Left lung (tissue), 10 donors: Measurements from ENCODE around the gene CDH4. TPM values are rescaled to one million over a fixed set of nuclear protein-coding genes. Genes with fewer than 3 reads are reported as not detected.

ENCODE experiments used
- ATAC-seq: fragments of 200-7000 bp; cut with Tn5 transposase; one replicate; pipeline ENCODE4 v1.9.1; 2020; ENCODE audit warnings: moderate library complexity
- DNase-seq, 4 donors: peaks; one replicate each; pipeline ENCODE4 v3.0.0-alpha.2; 2013 to 2020
- H3K27ac ChIP-seq, 2 donors: fragments of 200-600 bp; sonication (generic) in 1 of 2; one replicate each; pipeline versions ENCODE4 v1.5.0 to v1.8.0; 2020 to 2021
- H3K27me3 ChIP-seq, 2 donors: fragments of 200-600 bp; sonication (generic) in 1 of 2; one replicate each; pipeline versions ENCODE4 v1.5.0 to v1.8.0; 2020 to 2021
- H3K36me3 ChIP-seq, 2 donors: fragments of 200-600 bp; sonication (generic) in 1 of 2; one replicate each; pipeline versions ENCODE4 v1.5.0 to v1.8.0; 2020 to 2021
- H3K4me1 ChIP-seq, 2 donors: fragments of 200-600 bp; one replicate each; pipeline ENCODE4 v1.8.0; 2021
- H3K4me3 ChIP-seq, 2 donors: fragments of 200-600 bp; sonication (generic) in 1 of 2; one replicate each; pipeline versions ENCODE4 v1.5.0 to v1.8.0; 2020 to 2021; ENCODE audit warnings: mild to moderate bottlenecking in 1 of 2
- H3K9me3 ChIP-seq, 2 donors: fragments of 200-600 bp; sonication (generic) in 1 of 2; one replicate each; pipeline versions ENCODE4 v1.5.0 to v1.8.0; 2020 to 2021
- intact Hi-C, 2 donors: fragments of 100-400 bp; cut with DNase I; formaldehyde crosslinking; loops; one replicate each; pipeline versions ENCODE4 v1.11.2 to v1.14.2; 2022
- polyA plus RNA-seq, 6 donors: library from polyadenylated mRNA; unstranded; fragments of 120-200 nt; gene quantifications; one replicate each; pipeline ENCODE4 v1.2.1, GENCODE V29; 2013; ENCODE audit not compliant: insufficient read length in 6 of 6
- total RNA-seq, 2 donors: library from RNA; stranded (reverse); fragmentation: NEBNext Ultra II Directional; extraction: Animal tissue kit (Norgen Biotek cat#: 25700); gene quantifications; one replicate each; pipeline ENCODE4 v1.2.1, GENCODE V29; 2021
- TF ChIP-seq, protein P1 (sequence below), 2 donors: fragments of 200-600 bp; sonication (generic) in 1 of 2; IDR thresholded peaks; one replicate each; pipeline versions ENCODE4 v1.5.0 to v1.8.0; 2021; ENCODE audit warnings: antibody characterized with exemption in 2 of 2
- donor health status: DM: no; HTN: yes; CAD: no.
- donor health status: DM: no; HTN: no; CAD: no.

Gene CDH4
- total and polyA plus RNA-seq, 8 donors, result 0.24 to 10.8 (median 5.1) TPM

DNA sequence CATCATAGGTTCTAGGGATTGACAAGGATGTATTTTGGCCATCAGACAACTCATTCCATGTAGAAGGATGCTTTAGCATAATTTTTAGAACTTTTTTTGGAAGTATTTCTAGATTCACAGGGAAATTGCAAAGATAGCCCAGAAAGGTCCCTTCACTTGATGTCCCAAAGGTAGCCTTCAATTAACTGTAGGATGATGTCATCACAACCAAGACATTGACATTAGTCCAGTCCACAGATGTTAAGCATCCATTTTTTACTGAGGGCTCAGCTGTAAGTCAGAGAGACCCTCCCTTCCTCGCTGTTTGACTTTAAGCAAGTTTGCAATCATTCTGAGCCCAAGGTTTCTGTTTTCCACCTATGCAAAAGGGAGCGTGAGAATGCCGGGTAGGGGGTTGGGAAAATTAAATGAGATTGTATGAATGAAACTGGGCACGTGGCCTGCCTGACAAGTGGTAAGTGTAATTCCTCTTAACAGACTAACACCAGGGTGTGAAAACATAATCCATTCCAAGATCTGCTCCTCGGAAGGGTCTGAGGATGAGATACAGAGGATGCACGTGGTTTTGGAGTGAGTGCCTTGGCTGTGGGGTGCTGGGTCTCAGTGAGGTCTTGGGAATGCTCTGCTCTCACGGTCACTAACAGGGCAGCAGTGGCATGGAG is 126.8 kb downstream of the CDH4 start:
- DNase-seq, result no peak
- Histone ChIP-seq H3K36me3 (no peaks in the 10 kb centered on the region), H3K27me3 (no peaks in the 10 kb centered on the region), H3K4me1 (no peaks in the 10 kb centered on the region), H3K27ac (no peak overlapping the region), H3K9me3 (peaks cover 0 to 35% of the 10 kb centered on the region in 2 donors), H3K4me3 (no peak overlapping the region)
- no peak for ATAC-seq
- intact Hi-C loops, result no loop called here
- TF ChIP-seq, protein P1, sequence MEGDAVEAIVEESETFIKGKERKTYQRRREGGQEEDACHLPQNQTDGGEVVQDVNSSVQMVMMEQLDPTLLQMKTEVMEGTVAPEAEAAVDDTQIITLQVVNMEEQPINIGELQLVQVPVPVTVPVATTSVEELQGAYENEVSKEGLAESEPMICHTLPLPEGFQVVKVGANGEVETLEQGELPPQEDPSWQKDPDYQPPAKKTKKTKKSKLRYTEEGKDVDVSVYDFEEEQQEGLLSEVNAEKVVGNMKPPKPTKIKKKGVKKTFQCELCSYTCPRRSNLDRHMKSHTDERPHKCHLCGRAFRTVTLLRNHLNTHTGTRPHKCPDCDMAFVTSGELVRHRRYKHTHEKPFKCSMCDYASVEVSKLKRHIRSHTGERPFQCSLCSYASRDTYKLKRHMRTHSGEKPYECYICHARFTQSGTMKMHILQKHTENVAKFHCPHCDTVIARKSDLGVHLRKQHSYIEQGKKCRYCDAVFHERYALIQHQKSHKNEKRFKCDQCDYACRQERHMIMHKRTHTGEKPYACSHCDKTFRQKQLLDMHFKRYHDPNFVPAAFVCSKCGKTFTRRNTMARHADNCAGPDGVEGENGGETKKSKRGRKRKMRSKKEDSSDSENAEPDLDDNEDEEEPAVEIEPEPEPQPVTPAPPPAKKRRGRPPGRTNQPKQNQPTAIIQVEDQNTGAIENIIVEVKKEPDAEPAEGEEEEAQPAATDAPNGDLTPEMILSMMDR (IDR thresholded peaks at IDR 0.05), result no peak

DNA sequence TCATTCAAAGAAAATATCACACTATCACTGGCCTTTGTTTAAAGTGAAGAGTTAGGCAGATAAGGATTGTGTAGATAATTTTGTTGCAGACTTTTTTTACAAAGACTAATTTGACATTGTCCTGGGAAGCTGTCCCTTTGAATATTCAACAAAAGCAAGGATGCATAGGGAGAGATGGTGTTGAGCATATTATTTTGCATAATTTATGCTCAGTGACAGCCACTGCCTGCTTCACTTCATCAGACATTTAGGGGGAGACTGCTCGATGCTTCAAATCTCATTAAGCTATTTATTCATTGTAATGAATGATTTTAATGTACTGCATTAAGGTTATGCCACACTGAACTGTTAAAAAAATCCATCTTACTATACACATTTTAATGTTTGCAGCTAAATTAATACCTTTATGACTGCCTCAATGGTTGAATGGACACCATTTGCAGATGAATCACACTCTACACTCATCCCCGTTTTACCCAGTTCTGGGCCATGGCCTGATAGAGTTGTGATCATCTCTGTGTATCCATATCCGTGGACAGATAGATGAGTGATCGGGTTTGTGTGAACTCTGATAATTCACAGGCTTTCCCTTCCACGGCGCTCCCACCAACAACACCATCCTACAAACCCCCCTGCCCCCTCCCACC is 128.0 kb downstream of the CDH4 start:
- Histone ChIP-seq H3K4me3 (no peak overlapping the region), H3K9me3 (peaks cover 0 to 28% of the 10 kb centered on the region in 2 donors), H3K27me3 (no peaks in the 10 kb centered on the region), H3K36me3 (no peaks in the 10 kb centered on the region), H3K27ac (no peak overlapping the region), H3K4me1 (no peaks in the 10 kb centered on the region)
- ATAC-seq (no peak), DNase-seq (no peak)
- TF ChIP-seq, protein P1 (IDR thresholded peaks at IDR 0.05), result no peak
- intact Hi-C loops, result no loop called here

DNA sequence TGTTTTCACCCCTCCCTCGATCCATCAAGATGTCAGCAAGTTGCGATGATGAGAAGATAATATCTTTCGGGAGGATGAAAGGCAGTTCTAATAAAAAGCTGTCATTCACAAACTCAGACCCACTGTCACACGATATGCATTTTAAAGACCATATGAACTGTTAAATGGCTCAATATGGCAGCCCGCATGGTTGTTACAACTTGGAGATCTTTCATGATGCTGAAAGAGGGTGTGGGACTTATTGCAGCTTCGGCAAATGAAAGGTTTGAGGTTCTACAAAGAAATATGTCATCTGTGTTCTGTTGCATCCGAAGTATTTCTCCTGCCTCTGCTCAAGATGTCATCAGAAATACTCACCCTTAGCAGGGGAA is 128.5 kb downstream of the CDH4 start:
- ATAC-seq, result no peak
- intact Hi-C loops, result no loop called here

DNA sequence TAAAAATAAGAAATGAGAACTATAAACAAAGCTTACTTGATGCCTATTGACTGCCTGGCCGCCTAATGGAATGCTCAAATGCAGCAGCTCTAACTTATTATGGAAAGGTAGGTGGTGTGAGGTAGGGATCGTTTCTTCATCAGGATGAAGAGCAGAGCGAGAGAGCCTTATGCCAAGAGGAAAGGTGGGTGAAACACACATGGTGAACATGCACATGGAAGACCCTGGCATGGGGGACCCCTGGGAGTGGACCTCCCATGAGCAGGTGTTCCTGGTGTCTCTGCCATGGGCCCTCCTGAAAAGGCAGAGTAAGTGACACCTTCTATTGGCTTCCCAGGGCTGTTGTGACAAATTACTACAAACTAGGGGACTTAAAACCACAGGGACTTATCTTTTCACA is 130.1 kb downstream of the CDH4 start:
- no peak overlapping the region for H3K4me3 ChIP-seq
- H3K27me3 ChIP-seq, result no peaks in the 10 kb centered on the region
- no peaks in the 10 kb centered on the region for H3K36me3 ChIP-seq
- DNase-seq, result no peak
- peaks cover 0 to 16% of the 10 kb centered on the region in 2 donors for H3K9me3 ChIP-seq
- TF ChIP-seq, protein P1 (IDR thresholded peaks at IDR 0.05), result no peak
- no peak overlapping the region for H3K27ac ChIP-seq
- H3K4me1 ChIP-seq, result no peaks in the 10 kb centered on the region
- intact Hi-C loops, result no loop called here
- ATAC-seq, result no peak

More for the DNA sequence above, 128.5 kb downstream of the CDH4 start:
- Histone ChIP-seq H3K27me3 (no peaks in the 10 kb centered on the region), H3K36me3 (no peaks in the 10 kb centered on the region), H3K4me3 (no peak overlapping the region), H3K4me1 (no peaks in the 10 kb centered on the region), H3K9me3 (peaks cover 0 to 28% of the 10 kb centered on the region in 2 donors), H3K27ac (no peak overlapping the region)
- DNase-seq, result no peak
- TF ChIP-seq, protein P1 (IDR thresholded peaks at IDR 0.05), result no peak

DNA sequence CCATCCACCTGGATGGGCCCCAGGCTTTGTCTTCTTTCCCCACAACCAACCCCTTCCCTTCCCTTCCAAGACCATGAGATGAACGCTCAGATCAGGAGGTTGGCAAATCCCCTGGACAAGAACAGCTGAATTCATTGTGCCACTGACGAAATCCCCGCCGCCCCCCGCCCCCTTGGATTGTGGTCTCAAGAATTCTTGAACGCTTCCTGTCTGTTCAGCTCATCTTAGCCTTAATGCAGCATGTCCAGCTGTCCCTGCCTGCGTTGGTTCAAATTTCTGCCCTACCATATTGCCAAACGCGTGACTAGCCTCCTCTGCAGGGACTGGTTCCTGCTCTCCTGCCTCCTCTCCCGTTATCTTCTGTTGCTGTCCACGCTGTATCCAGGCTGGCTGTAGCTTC is 133.2 kb downstream of the CDH4 start:
- Histone ChIP-seq H3K27ac (no peak overlapping the region), H3K36me3 (no peaks in the 10 kb centered on the region), H3K4me1 (no peaks in the 10 kb centered on the region), H3K9me3 (peaks cover 0 to 17% of the 10 kb centered on the region in 2 donors), H3K4me3 (no peak overlapping the region), H3K27me3 (peaks cover 0 to 22% of the 10 kb centered on the region in 2 donors)
- DNase-seq (no peak), ATAC-seq (no peak)
- intact Hi-C loops, result no loop called here
- TF ChIP-seq, protein P1 (IDR thresholded peaks at IDR 0.05), result no peak
